Ureter (tissue), 1 donor: ENCODE measurements around the gene ABHD2. TPM values are rescaled to one million over a fixed set of nuclear protein-coding genes. Genes with fewer than 3 reads are reported as not detected.
"Not testable (repeated sequence)": the region's sequence is repeated elsewhere in the genome, so short reads cannot be mapped to it uniquely, and the experiment has no call there.

Experiments
- DNase-seq: peaks from one replicate; pipeline ENCODE4 v3.0.0-alpha.2; 2020; ENCODE audit warnings: low spot score
- total RNA-seq: library from RNA; stranded (reverse); gene quantifications from one replicate; pipeline ENCODE4 v1.2.4, GENCODE V29; 2023
- donor health status: DM: yes; HTN: yes; CAD: no.

The ABHD2 gene
- 134 TPM for total RNA-seq

DNA sequence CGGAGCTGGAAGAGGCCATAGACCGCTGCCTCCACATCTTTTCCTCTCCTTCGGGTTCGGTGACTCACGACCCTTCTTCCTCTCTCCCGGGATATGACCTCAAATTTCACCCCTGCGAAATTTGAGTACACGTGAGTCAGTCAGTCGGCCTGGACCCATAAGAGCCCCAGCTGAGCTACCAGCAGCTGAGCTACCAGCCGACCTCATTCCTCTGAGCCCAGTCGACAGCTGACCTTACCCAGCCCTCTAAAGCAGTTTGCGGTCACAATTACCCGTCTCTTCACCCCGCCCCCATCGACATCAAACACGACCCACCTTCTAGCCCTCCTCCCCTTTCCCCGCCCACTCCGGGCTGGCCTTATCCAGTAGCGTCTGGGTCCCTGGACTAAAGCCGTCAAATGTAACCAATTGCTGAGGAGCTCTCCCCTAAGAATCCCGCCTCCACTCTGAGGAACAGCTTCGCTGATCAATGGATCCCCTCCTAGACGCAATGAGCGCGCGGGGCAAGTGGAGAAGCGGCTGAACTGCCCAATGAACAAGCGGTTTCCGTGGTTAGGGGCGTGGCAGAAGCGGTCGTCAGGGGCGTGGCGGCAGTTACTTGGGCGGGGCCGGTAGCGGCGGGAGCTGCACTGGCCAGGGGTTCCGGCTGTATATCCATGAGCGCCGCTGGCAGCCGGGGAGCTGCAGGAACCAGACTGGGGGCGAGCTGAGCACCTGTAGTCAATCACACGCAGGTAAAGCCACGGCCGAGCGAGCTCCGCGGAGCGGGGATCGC is at the start of gene ABHD2:
TSS of gene ABHD2 (plus strand) at position 627 of the 775 bp plus-strand sequence. CDS start 27,872 bp downstream, outside the sequence.
- peak; percentile 99 for DNase-seq

- DNase-seq = no peak
Measured at GRCh38 chr15:89039142-89039541, 49.1 kb upstream of the ABHD2 start.

- no peak for DNase-seq
Measured at GRCh38 chr15:89041507-89041906, 46.7 kb upstream of the ABHD2 start.

GRCh38 chr15:89042387-89042786 is 45.9 kb upstream of the ABHD2 start:
- no peak for DNase-seq

DNA sequence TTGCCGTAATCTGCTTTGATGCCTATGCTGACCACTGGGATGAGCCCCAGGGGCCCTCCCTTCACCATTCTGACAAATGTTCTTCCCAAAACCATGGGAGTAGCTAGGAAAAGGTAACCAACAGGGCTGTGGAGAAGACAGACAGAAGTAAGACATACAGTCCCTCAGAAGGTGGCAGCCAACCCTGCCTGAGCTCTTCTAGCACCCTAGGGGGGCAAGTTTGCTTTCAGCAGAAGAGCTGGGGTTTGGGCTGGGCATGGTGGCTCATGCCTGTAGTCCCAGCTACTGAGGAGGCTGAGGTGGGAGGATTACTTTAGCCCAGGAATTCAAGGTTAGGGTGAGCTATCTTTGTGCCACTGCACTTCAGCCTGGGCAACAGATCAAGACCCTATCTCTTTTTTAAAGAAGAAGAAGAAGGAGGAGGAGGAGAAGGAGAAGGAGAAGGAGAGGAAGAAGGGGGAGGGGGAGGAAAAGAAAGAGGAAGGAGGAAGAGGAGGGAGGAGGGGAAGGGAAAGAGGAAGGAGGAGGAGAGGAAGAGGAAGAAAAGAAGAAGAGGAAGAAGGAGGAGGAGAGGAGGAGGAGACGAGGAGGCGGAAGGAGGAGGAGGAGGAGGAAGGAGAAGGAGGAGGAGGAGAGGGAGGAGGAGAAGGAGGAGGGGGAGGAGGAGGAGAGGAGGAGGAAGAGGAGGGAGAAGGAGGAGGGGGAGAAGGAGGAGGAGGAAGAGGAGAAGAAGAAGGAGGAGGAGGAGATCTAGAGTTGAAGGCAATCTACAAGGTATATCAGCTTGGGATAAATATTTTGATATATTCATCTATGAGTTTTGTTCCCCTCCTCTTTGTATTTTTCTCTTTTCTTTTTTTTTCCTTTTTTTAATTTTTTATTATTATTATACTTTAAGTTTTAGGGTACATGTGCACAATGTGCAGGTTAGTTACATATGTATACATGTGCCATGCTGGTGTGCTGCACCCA is 44.9 kb upstream of the ABHD2 start:
- DNase-seq = no peak

DNA sequence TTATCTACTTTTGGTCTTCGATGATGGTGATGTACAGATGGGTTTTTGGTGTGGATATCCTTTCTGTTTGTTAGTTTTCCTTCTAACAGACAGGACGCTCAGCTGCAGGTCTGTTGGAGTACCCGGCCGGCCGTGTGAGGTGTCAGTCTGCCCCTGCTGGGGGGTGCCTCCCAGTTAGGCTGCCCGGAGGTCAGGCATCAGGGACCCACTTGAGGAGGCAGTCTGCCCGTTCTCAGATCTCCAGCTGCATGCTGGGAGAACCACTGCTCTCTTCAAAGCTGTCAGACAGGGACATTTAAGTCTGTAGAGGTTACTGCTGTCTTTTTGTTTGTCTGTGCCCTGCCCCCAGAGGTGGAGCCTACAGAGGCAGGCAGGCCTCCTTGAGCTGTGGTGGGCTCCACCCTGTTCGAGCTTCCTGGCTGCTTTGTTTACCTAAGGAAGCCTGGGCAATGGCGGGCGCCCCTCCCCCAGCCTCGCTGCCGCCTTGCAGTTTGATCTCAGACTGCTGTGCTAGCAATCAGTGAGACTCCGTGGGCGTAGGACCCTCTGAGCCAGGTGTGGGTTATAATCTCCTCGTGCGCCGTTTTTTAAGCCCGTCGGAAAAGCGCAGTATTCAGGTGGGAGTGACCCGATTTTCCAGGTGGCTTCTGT is 39.1 kb upstream of the ABHD2 start:
- not testable (repeated sequence) for DNase-seq

DNA sequence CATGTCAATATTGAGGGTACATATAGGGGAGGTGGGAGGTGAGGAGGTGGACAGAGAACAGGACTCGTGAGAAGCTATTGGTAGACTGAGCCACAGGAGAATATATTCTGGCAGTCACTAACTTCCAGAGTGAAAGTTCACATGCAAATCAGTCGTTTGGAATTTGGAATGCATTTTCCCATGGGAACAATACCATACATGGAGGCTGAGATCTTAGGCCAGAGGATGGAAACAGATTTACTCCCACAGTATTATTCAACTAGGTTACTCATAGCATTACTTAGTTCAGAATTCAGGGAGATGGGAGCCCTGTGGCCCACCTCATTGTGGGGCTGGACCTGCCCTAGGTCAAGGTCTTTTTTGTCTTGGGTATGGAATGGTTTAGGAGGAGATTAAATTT is 36.4 kb upstream of the ABHD2 start:
- peak; percentile 15 for DNase-seq

- DNase-seq = peak; percentile 6
Measured at GRCh38 chr15:89052474-89052873, 35.8 kb upstream of the ABHD2 start.

GRCh38 chr15:89054873-89055272 is 33.4 kb upstream of the ABHD2 start:
- no peak for DNase-seq

- peak; percentile 86 for DNase-seq
Measured at GRCh38 chr15:89057506-89058133, 30.6 kb upstream of the ABHD2 start.

GRCh38 chr15:89058376-89058775 is 29.9 kb upstream of the ABHD2 start:
- DNase-seq = peak; percentile 29

DNA sequence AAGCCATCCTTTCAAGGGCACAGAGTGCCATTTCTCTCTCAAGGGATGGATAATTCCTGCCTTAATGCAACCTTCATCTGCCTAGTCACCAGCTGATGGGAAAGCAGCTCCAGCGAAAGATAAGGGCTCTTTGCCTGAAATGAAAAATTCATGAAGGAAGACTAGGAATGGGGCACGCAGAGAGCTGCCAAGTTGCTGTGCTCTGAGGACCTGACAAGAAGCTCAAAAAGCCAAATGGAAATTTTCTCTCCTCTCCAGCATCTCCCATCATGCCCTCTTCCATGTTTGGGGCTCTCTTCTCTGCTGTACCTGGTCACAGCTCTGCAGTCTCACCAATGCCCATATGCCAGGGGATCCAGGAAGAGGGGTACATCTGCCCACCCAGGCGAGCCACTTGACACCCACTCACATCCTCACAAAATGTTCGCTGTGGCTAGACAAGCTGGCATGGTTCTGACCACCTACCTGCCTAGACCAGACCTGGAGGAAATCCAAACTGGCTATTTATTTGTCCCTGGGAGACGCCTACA is 29.3 kb upstream of the ABHD2 start:
- DNase-seq = peak; percentile 41

DNA sequence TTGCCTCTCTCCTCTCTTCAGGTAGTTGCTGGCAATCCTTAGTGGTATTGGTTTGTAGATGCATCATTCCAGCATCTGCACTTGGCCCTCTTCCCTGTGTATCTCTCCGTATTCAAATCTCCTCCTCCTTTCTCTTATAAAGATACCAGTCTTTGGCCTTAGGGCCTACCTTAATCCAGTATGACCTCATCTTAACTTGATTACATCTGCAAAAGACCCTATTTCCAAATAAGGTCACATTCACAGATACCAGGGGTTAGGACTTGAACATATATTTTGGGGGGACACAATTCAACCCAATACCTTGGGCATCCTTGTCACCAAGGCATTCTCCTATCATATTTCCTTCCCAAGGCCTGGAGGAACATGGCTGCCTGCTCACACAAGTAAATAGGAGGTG is 22.0 kb upstream of the ABHD2 start:
- no peak for DNase-seq

DNA sequence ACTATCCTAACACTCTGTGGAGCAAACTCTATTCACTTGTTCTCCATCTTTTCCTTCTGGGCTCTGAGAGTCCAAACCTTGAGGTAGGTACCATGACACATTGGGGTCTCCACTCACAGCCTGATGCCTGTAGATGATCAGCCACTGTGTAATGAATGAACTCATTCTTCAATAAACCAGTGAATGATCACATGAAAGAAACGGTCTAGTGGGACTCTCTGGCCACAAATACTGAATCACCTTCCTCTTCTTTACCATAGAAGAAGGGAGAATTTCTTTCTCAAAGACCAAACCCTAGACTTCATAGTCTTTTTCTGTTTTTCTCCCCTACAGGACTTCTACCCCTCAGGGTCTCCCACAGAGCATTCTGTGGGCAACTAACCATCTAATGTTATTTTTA is 20.5 kb upstream of the ABHD2 start:
- no peak for DNase-seq

GRCh38 chr15:89068325-89068784 is 19.9 kb upstream of the ABHD2 start:
- DNase-seq = no peak

DNA sequence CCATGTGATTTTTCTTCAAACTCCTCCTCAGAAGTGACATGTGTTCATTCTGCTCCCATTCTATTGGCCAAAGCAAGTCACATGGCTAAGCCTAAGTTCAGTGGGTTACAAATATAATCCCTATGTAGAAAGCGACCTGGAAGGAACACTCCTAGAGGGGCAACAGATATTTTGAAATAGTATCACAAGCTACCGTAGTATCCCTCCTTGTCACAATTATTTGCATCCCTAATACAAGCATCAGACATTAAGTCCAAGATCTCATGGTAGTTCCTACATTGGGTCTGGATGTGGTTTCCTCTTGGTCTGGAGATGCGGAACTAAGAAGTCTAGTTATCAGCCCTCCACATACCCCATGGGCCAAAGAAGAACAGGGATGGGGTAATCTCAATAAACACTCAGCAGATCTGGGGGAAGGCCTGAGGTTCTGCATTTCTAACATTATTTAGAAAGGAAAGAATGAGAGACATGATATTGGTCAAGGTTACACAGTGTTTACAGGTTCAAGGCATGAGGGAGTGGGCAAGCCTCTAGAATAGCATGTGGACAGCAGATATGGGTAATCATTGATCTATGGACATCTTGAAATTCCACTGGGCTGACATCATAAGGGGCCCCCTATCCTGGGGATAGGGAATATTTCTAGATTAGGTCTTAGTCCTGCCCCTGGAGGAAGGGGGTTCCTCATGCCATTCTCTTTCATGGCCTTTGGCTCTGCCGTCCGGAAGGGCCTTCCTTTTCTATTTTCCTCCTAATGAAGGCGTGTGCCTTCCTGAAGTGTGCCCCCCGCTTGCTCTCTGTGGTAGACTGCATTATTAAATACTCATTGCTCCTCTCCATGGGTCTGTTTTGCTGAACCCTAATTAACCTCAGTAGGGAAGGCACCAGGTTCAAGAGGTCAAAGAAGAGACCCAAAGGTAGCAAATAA is 17.8 kb upstream of the ABHD2 start:
- DNase-seq = no peak

- DNase-seq = no peak
Measured at GRCh38 chr15:89071471-89071870, 16.8 kb upstream of the ABHD2 start.

DNA sequence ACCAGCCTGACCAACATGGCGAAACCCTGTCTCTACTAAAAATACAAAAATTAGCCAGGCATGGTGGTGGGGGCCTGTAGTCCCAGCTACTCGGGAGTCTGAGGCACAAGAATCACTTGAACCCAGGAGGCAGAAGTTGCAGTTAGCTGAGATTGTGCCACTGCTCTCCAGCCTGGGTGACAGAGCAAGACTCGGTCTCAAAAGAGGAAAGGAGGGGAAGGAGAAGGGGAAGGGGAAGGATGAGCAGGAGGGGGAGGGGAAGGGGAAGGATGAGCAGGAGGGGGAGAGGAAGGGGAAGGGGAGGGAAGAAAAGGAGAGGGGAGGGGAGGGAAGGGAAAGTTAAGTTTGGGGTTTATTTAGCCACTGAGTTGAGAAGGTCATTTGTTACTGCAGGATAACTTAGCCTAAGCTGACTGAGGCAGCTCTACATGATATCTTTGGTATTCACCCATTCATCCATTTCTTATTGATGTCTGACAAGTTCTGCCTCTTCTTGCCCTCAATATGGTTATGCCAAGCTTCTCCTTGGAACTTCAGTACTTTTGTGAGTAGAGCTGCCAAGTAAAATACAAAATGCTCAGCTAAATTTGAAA is 15.9 kb upstream of the ABHD2 start:
- DNase-seq = no peak

DNA sequence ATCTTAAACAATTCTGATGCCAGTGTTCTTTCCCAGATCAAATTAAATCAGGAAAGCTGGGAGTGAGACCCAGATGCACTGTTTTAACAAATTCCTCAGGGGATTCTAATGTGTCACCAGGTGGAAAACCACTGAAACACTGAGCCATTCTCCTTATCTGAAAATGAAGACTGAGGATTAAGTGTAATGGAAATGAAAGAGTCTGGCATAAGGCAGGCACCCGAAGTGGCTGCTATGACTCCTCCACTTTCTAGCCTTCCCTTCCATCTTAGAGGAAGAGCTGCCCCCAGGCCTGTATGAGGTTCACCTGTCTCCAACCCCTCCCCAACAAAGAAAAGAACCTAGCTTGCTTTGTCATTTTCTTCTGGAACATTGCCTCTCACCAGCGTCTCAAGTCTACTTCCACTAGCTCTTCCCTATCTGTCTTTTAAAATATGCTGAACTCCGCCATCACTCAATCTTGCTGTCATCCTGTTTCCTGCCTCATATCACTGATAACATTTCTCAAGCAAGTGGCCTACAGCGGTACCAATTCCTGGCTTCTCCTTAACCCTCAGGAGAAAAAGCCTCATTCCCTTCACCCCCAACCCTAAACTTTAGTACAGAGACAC is 13.7 kb upstream of the ABHD2 start:
- DNase-seq = no peak
